Measurements from ENCODE around the gene HSD11B1.
"Not testable (repeated sequence)": the region's sequence is repeated elsewhere in the genome, so short reads cannot be mapped to it uniquely, and the experiment has no call there.

The HSD11B1 gene

DNA sequence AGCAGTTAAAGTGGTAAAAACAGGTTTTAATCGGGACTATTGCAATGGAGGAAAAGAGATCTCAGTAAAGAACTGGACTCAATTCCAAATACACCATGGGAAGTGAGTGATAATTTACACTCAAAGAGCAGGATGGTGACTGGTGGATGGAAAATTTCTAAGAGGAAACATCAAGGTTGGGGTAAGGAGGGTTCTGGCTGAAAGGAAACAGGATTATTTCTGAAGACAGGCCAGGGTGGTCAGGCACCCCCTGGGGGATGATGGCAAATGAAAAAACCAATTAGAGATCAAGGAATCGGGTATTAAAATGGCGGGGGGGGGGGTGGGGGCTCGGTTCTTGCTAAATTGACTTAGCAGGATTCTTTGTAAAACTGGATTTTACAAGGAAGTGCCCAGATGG, 12.3 kb upstream of the HSD11B1 start:
- DNase-seq = no peak

DNA sequence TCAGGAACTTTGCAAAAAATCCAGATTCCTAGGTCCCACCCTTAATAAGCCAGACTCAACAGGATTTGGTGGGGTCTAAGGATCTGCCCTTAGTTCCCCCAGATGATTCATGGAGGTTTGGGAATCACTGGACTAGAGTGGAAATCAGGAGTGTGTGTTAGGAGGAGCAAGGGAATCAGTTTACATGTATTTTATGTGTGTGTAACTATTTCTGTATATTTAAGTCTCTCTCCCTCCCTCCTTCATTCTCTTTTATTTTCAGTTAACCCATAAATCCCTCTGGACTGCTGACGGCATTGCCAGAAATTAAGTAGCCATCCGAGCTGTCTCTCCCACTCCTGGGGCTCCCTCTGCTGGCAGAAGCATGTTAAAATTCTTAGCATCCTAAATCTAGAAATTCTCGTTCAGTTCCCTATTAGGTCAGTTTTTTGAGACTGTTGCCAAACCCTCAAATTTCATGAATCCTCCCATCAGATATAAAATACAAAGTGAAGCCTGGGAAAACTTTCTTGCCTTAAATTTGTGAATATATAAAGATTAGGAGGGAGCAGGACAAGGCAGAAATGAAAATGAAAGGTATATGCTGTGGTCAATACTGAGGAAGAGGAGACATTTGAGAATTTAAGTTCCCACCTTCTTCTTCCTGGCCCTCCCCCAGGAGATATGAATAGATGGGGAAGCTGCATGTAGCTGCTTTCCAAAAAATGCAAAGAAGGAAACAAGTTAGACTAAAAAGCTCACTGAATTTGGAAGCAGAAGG, 11.7 kb upstream of the HSD11B1 start:
- peak; percentile 80 for DNase-seq

DNA sequence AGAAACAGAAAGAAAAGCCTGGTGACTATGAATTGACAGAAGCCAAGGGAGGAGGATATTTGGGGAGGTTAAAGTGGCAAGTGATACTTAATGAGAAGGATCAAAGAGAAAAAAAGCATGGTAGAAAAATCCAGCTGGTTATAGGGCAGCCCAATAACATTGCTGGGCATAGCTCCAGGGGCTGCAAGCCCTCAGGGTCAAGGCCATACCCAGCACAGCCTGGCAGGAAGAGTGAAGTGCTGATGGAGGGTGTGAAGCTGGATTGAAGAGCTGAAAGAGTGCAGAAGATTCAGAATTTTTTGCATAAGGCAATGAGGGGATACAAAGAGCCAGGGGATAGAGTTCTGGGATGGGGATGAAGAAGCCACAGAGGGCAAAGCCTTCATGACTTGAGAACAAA, 8.0 kb upstream of the HSD11B1 start:
- no peak for DNase-seq

DNA sequence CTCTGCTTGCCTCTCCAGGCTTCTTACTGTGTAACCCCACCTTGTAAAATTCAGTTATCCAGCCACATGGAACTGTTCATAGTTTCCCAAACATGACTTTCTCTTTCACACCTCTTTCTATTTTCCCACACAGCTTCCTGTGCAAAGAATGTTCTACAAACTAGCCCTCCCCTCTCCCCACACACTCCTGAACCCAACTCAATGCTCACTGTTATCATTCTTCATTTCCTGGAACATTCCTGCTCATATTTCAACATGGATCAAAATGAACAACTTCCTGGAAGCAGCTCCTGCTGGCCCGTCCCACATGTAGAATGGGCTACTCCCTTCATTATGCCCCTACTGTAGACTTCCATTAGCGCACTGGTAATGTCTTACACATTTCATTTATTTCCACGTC, 7.5 kb upstream of the HSD11B1 start:
- no peak for DNase-seq

DNA sequence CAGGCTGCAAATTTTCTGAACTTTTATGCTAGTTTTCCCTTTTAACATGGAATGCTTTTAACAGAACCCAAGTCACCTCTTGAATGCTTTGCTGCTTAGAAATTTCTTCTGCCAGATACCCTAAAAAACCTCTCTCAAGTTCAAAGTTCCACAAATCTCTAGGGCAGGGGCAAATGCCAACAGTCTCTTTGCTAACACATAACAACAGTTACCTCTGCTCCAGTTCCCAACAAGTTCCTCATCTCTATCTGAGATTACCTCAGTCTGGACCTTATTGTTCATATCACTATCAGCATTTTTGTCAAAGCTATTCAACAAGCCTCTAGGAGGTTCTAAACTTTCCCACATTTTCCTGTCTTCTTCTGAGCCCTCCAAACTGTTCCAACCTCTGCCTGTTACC, 4.0 kb upstream of the HSD11B1 start:
- not testable (repeated sequence) for DNase-seq

DNA sequence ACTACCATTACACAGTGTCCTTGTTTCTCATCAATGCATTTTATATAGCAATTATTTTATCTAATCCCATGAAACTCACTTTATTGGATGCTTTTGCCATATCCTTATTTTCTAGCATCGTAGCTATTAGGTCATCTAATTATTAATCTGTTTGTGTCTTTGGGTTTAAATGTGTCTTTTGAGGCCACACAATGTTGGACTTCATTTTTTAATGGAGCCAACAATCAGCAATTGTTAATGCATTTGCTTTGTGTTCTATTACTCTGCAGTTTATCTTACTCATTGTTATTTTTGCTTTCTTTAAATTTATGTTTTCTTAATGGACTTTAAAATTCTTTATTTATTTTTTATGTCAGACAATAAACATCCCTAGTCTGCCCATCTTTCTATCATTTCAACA, 1.8 kb upstream of the HSD11B1 start:
- DNase-seq = no peak

DNA sequence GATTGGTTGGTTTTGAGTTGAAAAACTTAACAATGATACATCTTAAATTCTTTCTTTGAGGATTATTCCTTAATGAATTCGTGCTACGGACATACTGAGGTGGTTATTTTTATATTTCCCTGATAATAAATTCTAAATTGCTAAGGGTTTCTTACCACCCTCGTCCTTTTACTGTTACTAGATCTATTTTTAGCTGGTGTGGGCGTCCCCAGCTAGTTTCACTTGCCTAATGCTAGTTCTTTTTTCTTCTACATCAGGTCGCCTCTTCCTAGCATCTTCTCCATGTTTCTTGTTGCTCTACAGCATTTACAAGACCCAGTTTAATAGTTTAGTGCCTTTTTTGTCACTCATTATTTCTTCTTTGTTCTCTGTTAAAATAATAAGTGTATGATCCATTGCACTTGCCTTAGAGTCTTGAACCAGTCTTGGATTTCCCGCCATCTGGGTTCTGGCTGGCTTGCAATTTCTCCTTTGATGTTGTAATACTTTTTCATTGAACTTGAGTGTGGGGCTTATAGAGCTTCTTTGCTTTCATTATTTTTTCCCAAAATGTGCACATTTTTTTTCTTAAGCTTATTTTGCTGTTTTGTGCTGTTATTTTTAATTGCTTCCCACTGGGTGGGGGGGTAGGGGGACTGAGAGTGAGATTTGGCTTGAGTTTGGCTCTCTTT, 677 bp upstream of the HSD11B1 start:
- DNase-seq = no peak

DNA sequence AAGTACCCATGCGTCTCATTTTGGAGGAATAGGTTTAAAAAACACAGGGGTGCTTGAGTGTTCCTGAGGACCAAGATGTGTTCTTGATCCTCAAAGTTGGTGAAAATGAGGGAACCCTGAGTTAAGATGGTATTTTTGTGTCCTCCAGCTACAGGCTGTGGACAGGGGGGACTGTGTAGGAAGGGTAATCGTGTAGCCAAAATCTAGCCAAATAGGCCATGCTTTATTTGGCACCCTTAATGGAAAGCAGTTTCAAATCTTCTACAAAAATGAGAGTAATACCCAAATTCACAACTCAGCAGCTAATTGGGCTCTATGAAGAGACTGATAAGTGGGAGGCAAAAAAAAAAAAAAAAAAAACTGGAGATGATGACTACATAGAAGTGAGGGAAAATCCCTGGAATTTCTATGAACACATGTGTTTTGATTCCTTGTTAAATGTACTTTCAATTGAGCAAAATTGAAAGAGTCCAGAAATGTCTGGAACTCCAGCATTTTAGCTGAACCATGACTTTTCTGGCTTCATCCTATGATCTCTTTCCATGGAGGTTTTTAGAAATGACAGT, 470 bp downstream of the HSD11B1 start:
- no peak for DNase-seq

DNA sequence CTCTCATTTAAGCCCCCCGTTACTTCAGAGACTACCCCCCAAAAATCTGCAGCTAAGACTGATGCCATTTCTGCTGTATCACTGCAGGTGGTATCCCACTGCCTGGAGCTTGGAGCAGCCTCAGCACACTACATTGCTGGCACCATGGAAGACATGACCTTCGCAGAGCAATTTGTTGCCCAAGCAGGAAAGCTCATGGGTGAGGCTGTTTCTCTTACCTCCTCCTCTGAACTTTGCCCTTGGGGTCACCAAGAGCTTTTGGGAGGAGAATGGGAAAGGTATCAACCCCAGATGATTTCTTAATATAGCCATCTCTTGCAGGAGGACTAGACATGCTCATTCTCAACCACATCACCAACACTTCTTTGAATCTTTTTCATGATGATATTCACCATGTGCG, 2.0 kb downstream of the HSD11B1 start:
- DNase-seq = no peak

DNA sequence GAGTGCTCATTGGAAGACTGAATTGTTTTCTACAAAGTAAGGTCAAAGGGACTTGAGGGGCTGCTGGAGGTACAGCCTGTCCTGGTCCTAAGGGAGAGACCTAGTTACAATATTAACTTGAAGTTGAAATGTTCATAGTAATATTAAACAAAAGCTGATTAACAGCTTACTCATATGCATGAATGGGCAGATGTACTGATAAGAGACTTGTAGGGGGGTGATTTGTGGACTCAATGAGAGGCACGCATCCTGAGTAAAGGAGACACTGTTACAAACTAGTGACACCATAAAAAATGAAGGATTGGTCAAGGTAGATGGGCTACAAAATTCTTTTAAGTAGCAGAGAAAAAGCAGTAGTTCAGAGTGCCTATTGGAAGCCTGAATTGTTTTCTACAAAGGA, 2.7 kb downstream of the HSD11B1 start:
- DNase-seq = no peak

DNA sequence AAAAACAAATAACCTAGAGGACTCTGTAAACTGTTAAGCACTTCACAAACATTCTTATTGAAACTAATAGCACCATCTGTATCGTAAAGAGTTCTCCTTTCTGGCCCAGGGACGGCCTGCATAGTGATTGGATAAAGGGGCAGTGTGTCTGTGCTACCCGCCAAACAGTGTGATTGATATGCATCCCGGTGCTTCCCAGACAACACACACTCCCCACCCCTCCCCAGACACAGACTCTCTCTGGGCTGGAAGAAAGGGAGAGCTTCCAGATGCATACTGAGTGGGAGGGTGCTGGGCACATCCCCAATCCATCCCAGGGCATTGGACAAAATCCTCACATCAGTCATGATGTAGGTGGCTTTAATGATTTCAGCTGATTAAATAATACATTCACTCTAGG, 3.7 kb downstream of the HSD11B1 start:
- no peak for DNase-seq

DNA sequence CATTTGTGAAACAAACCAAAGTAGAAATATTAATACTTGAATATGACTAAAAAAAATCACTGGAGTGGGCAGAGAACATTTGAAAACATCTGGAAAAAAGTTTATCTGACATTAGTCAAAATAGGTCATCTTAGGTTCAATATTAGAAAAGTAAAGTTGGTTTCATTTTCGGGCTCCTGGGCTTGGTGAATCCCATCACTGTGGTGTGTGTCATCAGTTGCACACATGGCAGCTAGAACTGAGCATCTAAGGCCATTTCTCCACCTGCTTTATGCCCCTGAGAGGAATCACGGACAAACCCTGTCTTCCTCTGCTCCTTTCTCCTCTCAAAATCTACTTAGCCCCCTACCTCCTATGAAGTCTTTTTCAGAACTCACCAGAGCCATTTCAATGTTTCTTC, 5.4 kb downstream of the HSD11B1 start:
- DNase-seq = no peak

DNA sequence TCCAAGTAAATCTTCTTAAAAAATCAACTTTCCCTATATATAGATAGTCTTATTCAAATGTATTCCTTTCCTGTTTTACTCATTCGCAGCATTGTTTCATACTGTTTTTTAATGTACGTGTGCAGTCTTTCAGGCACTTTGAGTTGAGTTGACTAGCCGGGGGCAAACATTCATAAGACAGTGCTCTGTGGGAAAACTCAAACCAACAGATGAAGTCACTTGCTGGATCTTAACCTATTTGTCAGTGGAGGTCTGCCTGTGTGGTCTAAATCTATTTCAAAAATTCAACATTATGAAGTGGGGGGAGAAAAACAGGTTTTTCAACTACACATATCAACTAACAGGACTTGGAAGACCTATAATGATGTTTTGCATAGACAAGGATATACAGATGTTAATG, 6.2 kb downstream of the HSD11B1 start:
- DNase-seq = no peak

DNA sequence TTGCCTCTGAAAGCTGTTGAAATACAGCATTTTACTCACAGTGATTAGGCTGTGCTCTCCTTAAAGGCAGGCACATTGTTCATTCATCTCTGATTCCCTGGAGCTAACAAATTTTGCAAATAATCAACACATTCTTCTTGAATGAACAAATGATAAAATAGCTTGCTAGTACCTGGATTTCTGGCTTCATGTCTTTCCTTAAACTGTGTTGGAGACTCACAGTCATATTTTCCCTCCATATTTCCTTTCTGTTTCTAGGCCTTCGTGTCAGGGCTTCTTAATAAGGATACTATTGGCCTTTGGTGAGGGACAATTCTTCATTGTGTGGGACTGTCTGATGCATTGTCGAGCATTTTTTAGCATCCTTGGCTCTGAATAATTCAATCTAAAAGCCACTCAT, 9.7 kb downstream of the HSD11B1 start:
- no peak for DNase-seq

DNA sequence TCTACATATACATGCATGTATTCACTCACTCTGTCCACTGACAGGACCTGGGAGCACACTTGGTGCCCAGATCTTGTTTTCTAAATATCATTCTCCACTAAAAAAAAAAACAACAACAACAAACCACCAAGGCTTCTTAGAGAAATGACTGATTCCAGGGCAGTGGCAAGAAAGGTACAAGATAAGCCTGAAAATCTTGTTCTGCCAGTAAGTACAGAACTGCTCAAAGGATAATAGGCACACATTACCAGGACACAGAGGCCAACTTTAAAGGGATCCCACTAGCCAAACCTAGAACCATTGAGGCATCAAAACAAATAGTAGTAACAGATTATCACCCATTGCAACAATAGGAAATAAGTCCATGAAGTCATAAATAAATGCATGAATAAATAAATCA, 10.7 kb downstream of the HSD11B1 start:
- DNase-seq = no peak

DNA sequence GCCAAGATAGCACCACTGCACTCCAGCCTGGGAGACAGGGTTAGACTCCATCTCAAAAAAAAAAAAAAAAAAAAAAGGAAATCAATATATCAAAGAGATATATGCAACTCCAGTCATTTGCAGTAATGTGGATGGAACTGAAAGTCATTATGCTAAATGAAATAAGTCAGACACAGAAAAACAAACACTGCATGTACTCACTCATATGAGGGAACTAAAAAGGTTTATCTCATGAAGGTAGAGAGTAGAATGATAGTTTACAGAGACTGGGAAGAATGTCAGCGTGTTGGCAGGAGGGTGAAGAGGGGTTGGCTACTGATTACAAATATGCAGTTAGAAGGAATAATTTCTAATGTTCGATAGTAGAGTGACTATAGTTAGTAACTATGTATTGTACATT, 13.2 kb downstream of the HSD11B1 start:
- DNase-seq = no peak

DNA sequence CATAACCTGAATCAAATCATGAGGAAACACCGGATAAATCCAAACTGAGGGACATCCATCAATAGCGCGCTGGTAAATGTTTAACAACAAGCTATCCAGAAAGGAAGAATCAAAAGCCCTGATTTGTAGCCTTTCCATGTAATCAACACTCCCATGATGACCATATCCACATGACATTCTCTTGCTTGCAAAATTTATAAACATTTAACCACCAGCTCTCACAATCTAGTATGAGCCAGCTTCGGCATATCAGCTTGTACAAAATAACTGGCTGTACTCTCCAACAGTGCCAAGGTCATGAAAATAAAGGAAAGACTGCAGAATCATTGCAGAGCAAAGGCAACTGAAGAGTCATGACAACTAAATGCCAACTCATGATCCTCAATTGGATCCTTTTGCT, 15.7 kb downstream of the HSD11B1 start:
- DNase-seq = no peak

DNA sequence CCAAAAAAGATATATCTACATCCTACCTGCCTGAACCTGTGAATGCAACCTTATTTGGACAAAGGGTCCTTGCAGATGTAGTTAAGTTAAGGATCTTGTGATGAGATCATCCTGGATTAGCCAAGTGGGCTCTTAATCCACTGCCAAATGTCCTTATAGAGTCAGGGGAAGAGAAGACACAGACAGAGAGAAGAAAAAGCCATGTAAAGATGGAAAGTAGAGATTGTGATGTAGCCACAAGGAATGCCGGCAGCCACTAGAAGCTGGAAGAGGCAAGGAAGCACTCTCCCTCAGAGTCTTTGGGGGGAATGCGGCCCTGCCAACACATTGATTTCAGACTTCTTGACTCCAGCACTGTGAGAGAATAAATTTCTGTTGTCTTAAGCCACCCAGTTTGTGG, 16.2 kb downstream of the HSD11B1 start:
- DNase-seq = no peak

DNA sequence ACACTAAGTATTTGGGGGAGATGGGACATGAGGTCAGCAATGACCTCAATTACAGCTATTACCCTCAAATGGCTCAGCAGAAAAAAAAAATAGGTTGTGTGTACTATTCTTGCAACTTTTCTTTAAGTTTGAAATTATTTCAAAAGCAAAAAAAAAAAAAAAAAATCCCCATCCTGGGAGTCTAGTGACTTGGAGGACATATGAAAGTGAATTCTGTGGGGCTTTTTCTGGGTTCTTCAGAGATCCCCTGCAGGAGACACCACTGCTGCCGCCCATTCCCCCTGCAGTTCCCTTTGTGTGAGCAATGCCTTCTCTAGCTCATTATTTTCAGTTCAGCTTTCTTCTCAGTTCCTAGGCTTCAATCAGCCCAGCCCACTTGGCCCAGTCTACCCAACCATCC, 16.7 kb downstream of the HSD11B1 start:
- DNase-seq = no peak

DNA sequence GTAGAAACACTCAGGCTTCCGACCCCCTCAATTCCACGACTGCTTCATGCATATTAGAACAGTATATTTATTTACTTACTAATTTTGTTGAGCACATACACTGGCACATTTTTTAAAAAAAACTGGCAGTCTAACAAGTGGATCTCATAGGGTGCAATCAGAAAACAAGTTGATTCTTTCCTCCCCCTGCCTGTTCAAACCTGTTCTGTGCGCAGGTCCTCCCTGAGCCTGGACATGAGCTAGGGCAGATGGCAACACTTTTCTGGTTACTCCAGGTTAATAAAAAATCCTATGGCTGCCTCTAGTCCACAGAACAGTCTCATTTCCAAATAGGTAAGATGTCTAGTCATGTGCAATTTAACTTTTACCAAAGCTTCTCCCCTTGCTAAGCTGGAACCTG, 18.6 kb downstream of the HSD11B1 start:
- no peak for DNase-seq

DNA sequence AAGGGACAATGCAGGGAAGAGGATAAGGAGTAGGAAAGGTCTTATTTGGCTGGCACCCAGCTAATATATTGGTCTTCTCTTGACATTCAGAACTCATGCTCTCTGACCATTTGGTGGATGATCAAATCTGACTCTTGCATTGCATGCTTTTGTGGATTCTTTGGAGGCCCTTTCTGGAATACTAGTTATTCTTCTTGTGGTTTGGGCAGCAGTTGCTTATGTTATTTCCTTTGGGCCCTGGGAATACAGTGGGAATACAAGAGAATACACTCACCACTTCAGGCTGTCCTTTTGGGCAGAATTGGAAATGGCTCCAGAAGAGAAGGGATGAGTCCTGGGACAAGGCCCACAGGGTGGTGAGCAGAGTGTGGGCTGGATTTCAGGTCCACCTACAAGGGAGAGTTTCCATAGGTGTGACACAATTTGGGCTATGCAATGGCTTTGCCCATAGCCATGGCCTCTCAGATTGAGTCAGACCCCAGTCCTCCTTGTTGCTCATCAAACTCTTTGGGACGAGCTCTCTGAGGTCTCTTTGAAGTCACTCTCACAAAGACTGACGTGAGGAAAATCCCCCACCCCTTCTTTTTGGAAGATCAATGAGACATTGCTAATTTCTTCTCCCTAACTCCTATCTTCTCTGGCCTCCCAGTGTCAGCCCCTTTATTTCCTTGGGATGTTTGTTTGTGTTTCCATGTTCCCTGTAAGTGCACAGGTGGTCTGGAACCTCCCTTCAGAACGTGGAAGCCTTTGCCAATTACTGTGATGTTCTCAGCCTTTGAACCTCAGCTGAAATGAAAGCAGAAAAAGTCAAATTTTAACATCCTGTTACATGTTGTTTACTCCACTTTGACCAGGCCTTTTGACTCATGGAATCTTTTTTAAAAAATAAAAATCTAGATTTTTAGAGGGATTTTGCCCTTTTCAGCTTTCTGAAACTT, 19.4 kb downstream of the HSD11B1 start:
- no peak for DNase-seq

DNA sequence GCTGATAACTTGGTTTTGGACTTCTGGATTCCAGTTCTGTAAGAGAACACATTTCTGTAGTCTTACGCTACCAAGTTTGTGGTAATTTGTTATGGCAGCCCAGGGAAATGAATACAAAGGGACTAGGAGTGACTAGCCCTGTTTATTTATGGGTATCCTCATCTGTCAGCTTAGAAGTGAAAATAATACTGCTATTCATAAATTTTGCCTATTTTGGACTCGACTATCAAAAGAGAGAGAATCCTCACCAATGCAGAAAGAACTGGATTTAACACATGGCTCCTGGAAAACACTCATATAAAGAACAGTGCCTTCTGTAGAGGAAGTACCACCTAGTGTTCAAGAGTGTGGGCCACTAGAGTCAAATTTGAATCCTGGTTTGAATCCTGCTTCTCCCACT, 22.6 kb downstream of the HSD11B1 start:
- DNase-seq = no peak

DNA sequence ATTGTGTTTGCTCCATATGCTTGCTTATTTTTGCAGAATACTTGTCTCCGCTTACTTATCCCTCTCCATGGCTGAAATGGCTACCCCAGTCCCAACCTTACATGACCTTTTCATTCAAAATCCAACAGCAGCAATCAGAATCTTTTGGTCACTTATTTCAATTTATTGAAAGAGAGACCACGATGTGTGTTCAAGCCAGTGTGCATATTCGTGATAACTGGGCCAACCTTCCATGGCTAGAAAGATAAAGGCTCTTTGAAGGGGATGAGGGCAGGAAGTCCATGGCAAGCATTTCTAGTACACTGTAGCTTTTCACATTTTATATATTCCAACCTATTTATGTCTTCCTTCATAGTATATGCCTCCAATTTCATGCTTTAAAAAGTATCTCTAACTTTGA, 23.1 kb downstream of the HSD11B1 start:
- DNase-seq = no peak

DNA sequence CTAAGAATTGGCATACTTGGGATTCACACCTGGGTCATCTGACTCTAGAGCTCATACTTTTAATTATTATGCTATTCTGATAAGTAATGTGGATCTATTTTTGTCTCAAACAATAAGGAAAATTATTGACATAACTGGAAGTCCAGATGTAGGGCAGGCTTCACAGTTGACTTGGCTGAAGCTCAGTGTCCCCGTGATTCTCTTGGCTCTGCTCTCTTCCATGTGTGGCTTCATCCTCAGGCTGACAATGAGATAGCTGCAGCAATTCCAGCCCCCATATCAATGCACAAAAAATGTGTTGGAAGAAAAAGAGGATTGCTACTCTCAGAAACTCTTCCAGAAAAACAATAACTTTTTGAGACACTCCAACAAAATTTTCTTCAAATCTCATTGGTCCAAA, 23.8 kb downstream of the HSD11B1 start:
- DNase-seq = no peak
